HG02973 (cell line): ENCODE results near the gene CDH13.

ENCODE experiments used
- ATAC-seq: cut with Tn5 transposase; IDR thresholded peaks from one replicate; pipeline ENCODE4 v1.9.1; 2021; ENCODE audit warnings: moderate library complexity; ENCODE audit not compliant: unreplicated experiment

The CDH13 gene

GRCh38 chr16:83517398-83517797 lies 890.6 kb downstream of the CDH13 start:
- no peak for ATAC-seq

GRCh38 chr16:83520596-83520995 lies 893.8 kb downstream of the CDH13 start:
- no peak for ATAC-seq

- no peak for ATAC-seq
Observed at GRCh38 chr16:83530293-83530692, 903.5 kb downstream of the CDH13 start.

GRCh38 chr16:83532634-83533033 lies 905.9 kb downstream of the CDH13 start:
- no peak for ATAC-seq

GRCh38 chr16:83533193-83533592 lies 906.4 kb downstream of the CDH13 start:
- ATAC-seq: no peak

- no peak for ATAC-seq
Observed at GRCh38 chr16:83538707-83539106, 911.9 kb downstream of the CDH13 start.

- no peak for ATAC-seq
Observed at GRCh38 chr16:83539736-83540490, 913.1 kb downstream of the CDH13 start.

- no peak for ATAC-seq
Observed at GRCh38 chr16:83541231-83541630, 914.5 kb downstream of the CDH13 start.

GRCh38 chr16:83542491-83542890 lies 915.7 kb downstream of the CDH13 start:
- no peak for ATAC-seq

GRCh38 chr16:83549316-83550182 lies 922.8 kb downstream of the CDH13 start:
- no peak for ATAC-seq

- no peak for ATAC-seq
Observed at GRCh38 chr16:83550183-83550569, 923.4 kb downstream of the CDH13 start.

GRCh38 chr16:83552228-83552627 lies 925.5 kb downstream of the CDH13 start:
- no peak for ATAC-seq

GRCh38 chr16:83552930-83553329 lies 926.2 kb downstream of the CDH13 start:
- no peak for ATAC-seq

GRCh38 chr16:83554096-83554495 lies 927.3 kb downstream of the CDH13 start:
- ATAC-seq: no peak

- ATAC-seq: no peak
Observed at GRCh38 chr16:83554540-83554939, 927.8 kb downstream of the CDH13 start.

- no peak for ATAC-seq
Observed at GRCh38 chr16:83561876-83562275, 935.1 kb downstream of the CDH13 start.

GRCh38 chr16:83568345-83568744 lies 941.6 kb downstream of the CDH13 start:
- ATAC-seq: no peak

GRCh38 chr16:83574388-83574787 lies 947.6 kb downstream of the CDH13 start:
- no peak for ATAC-seq

- ATAC-seq: no peak
Observed at GRCh38 chr16:83577078-83577745, 950.4 kb downstream of the CDH13 start.

- no peak for ATAC-seq
Observed at GRCh38 chr16:83578171-83578570, 951.4 kb downstream of the CDH13 start.

GRCh38 chr16:83579027-83579426 lies 952.3 kb downstream of the CDH13 start:
- ATAC-seq: no peak

- no peak for ATAC-seq
Observed at GRCh38 chr16:83579436-83579835, 952.7 kb downstream of the CDH13 start.
